NCI-H2107 treated with DMSO at 0.1 percent for 48 hours (cell line): ENCODE results near the gene HTR4.

Source experiments
- DNase-seq: peaks from one replicate; lab custom pipeline; 2025; ENCODE audit not compliant: unreplicated experiment; lab: John Stamatoyannopoulos, UW

The HTR4 gene

GRCh38 chr5:148615644-148616275, 38.6 kb downstream of the HTR4 start:
- no peak for DNase-seq

- no peak for DNase-seq
Measured at GRCh38 chr5:148607406-148607805, 46.9 kb downstream of the HTR4 start.

- no peak for DNase-seq
Measured at GRCh38 chr5:148606296-148606695, 48.0 kb downstream of the HTR4 start.

- no peak for DNase-seq
Measured at GRCh38 chr5:148599187-148599586, 55.1 kb downstream of the HTR4 start.

- no peak for DNase-seq
Measured at GRCh38 chr5:148595697-148596096, 58.6 kb downstream of the HTR4 start.

GRCh38 chr5:148586796-148587195, 67.5 kb downstream of the HTR4 start:
- DNase-seq, result no peak

- no peak for DNase-seq
Measured at GRCh38 chr5:148585988-148586387, 68.3 kb downstream of the HTR4 start.

GRCh38 chr5:148584103-148584502, 70.2 kb downstream of the HTR4 start:
- no peak for DNase-seq

GRCh38 chr5:148583421-148583965, 70.8 kb downstream of the HTR4 start:
- DNase-seq, result no peak

GRCh38 chr5:148574167-148574566, 80.2 kb downstream of the HTR4 start:
- no peak for DNase-seq

GRCh38 chr5:148573374-148573773, 81.0 kb downstream of the HTR4 start:
- DNase-seq, result no peak

GRCh38 chr5:148569948-148570347, 84.4 kb downstream of the HTR4 start:
- no peak for DNase-seq

- no peak for DNase-seq
Measured at GRCh38 chr5:148565148-148565547, 89.2 kb downstream of the HTR4 start.

GRCh38 chr5:148563021-148563420, 91.3 kb downstream of the HTR4 start:
- no peak for DNase-seq

GRCh38 chr5:148561801-148562311, 92.5 kb downstream of the HTR4 start:
- no peak for DNase-seq

- no peak for DNase-seq
Measured at GRCh38 chr5:148559461-148559860, 94.9 kb downstream of the HTR4 start.

- DNase-seq, result no peak
Measured at GRCh38 chr5:148558892-148559291, 95.4 kb downstream of the HTR4 start.

GRCh38 chr5:148556835-148557234, 97.5 kb downstream of the HTR4 start:
- DNase-seq, result no peak

GRCh38 chr5:148554621-148555020, 99.7 kb downstream of the HTR4 start:
- no peak for DNase-seq

GRCh38 chr5:148543727-148544126, 110.6 kb downstream of the HTR4 start:
- DNase-seq, result no peak

GRCh38 chr5:148542812-148543211, 111.5 kb downstream of the HTR4 start:
- DNase-seq, result no peak

- no peak for DNase-seq
Measured at GRCh38 chr5:148541054-148541835, 113.1 kb downstream of the HTR4 start.
